ENCODE results near the gene RNF166. TPM values are rescaled to one million over a fixed set of nuclear protein-coding genes. Genes with fewer than 3 reads are reported as not detected.

RNF166 gene
- total RNA-seq, 1 experiment from 2014 or later = 26.5 TPM

DNA sequence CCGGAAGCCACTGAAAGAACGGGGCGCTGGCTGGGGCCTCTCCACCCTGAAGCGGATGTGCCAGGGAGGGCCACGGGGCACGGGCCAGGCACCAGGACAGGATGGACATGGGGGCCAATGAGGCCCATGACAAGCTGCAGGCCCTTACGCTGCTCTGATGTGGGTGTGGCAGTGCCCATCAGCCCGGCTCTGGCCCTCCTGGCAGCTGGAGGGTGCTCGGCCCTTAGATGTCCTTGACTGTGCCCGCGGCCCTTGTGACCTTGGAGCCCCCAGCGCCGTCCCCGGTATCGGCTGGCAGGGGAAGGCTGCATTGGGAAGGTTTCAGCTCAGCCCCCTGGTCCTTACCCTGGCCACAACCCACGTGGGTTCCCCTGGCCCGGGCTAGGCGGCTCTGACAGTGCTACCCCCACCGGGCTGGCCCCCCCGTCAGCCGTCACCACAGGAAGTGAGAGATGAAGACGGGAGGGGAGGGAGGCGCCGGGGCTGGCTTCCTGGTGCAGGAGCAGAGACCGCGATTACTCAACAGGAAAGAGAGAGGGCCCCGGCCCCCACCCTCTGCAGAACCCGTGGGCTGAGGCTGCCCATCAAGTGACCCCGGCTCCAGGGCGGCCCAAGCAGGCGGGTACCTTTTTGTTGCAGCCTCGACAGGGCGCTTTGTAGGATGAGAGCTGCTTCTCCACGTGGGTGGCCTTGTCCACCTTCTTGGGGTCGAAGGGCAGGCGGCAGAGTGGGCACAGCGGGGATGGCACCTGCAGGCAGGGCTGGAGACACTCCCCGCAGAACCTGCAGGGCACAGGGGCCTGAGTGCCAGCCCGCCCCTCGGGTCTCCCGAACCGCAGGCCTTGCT is 5.3 kb downstream of the RNF166 start:
- no peak overlapping the region for H3K27ac ChIP-seq (ENCODE audit: insufficient read length, low read depth, low read length)

More for the DNA sequence above, 5.3 kb downstream of the RNF166 start:
- no peak overlapping the region for H3K18ac ChIP-seq (ENCODE audit: insufficient read length, low read depth, low read length)
- no peak overlapping the region for H4K5ac ChIP-seq (ENCODE audit: insufficient read length, low read depth, low read length)
- no peak overlapping the region for H3K9ac ChIP-seq (ENCODE audit: extremely low read depth, insufficient read length, low read length)
- no peak overlapping the region for H3K56ac ChIP-seq (ENCODE audit: insufficient read length, low read depth, low read length)
- no peak overlapping the region for H2BK15ac ChIP-seq (ENCODE audit: low read depth, low read length)
- H3K79me1 ChIP-seq (ENCODE audit: insufficient read depth, low read depth, low read length, poor library complexity, severe bottlenecking) = peaks cover 7% of the 10 kb centered on the region
- no peaks in the 10 kb centered on the region for H3K9me3 ChIP-seq (ENCODE audit: control insufficient read depth, low read depth, low read length)
- H3K23ac ChIP-seq (ENCODE audit: insufficient read length, low read depth, low read length) = no peak overlapping the region
- no peak overlapping the region for H3K14ac ChIP-seq (ENCODE audit: insufficient read depth, low read length)
- H4K20me1 ChIP-seq (ENCODE audit: control insufficient read depth, insufficient read depth, insufficient read length) = no peaks in the 10 kb centered on the region
- H4K91ac ChIP-seq (ENCODE audit: insufficient read length, low read depth, low read length) = no peak overlapping the region
- H2BK12ac ChIP-seq (ENCODE audit: insufficient read length, low read depth, low read length) = no peak overlapping the region
- H3K4me2 ChIP-seq (ENCODE audit: insufficient read depth, insufficient read length, low read length) = no peak overlapping the region
- no peak overlapping the region for H2BK5ac ChIP-seq (ENCODE audit: insufficient read length, low read length)
- no peak overlapping the region for H2BK20ac ChIP-seq (ENCODE audit: low read depth, low read length, poor library complexity, severe bottlenecking)
- Mint-ChIP-seq H3K36me3 (ENCODE audit: insufficient read depth in 1 of 3, low read depth in 3 of 3) (peaks cover 2 to 15% (median 14%) of the 10 kb centered on the region in 3 experiments; a peak in 5 of 7 replicates), H3K4me1 (peaks cover 8 to 9% of the 10 kb centered on the region in 2 experiments), H3K27ac (no peak overlapping the region), H3K9me3 (no peaks in the 10 kb centered on the region), H3K4me3 (no peak overlapping the region), H3K27me3 (ENCODE audit: low read depth) (no peaks in the 10 kb centered on the region)
- H3K23me2 ChIP-seq (ENCODE audit: insufficient read length, low read depth, low read length, poor library complexity, severe bottlenecking) = peaks cover 3% of the 10 kb centered on the region
- H3K4ac ChIP-seq (ENCODE audit: low read depth, low read length) = no peak overlapping the region
- no peaks in the 10 kb centered on the region; the same call in 1 of the 2 replicates for H3K4me1 ChIP-seq (ENCODE audit: insufficient read depth, low read length)
- no peak overlapping the region for H2AFZ ChIP-seq (ENCODE audit: low read length)
- H3T11ph ChIP-seq (ENCODE audit: low read length) = no peak overlapping the region
- H4K8ac ChIP-seq (replicated peaks; ENCODE audit: insufficient read length, low read depth, low read length) = no peak overlapping the region
- peaks cover 3% of the 10 kb centered on the region; the same call in 1 of the 2 replicates for H3K79me2 ChIP-seq (ENCODE audit: insufficient read depth, low read length)
- TF ChIP-seq, protein P1, sequence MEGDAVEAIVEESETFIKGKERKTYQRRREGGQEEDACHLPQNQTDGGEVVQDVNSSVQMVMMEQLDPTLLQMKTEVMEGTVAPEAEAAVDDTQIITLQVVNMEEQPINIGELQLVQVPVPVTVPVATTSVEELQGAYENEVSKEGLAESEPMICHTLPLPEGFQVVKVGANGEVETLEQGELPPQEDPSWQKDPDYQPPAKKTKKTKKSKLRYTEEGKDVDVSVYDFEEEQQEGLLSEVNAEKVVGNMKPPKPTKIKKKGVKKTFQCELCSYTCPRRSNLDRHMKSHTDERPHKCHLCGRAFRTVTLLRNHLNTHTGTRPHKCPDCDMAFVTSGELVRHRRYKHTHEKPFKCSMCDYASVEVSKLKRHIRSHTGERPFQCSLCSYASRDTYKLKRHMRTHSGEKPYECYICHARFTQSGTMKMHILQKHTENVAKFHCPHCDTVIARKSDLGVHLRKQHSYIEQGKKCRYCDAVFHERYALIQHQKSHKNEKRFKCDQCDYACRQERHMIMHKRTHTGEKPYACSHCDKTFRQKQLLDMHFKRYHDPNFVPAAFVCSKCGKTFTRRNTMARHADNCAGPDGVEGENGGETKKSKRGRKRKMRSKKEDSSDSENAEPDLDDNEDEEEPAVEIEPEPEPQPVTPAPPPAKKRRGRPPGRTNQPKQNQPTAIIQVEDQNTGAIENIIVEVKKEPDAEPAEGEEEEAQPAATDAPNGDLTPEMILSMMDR (conservative IDR thresholded peaks at IDR 0.05) = no peak
- H3K27me3 ChIP-seq (ENCODE audit: insufficient read depth, low read length) = no peaks in the 10 kb centered on the region
- H2AK5ac ChIP-seq (ENCODE audit: insufficient read length, low read length) = no peak overlapping the region
- no peak overlapping the region for H2BK120ac ChIP-seq (ENCODE audit: low read depth, low read length, poor library complexity, severe bottlenecking)
- no CpG with 5 or more reads among the region's 42 CpGs for WGBS (ENCODE audit: extremely low coverage, insufficient read length, low lambda C conversion rate)
- no peak for DNase-seq

Measured in H9 (cell line).